ENCODE results near the gene CSRNP2. TPM values are rescaled to one million over a fixed set of nuclear protein-coding genes. Genes with fewer than 3 reads are reported as not detected.

CSRNP2 gene
- total and polyA plus RNA-seq, 4 experiments from 2014 or later: 4.6 to 35.0 (median 20.2) TPM

GRCh38 chr12:51023625-51024382 is 59.6 kb downstream of the CSRNP2 start:
- Mint-ChIP-seq H3K4me1 (peaks cover 32 to 79% (median 57%) of the 10 kb centered on the region in 4 donors), H3K36me3 (peaks cover 0 to 2% of the 10 kb centered on the region in 2 donors), H3K27me3 (no peaks in the 10 kb centered on the region), H3K4me3 (peak overlapping the region; percentile 97 to 100 (median 98)), H3K9me3 (peaks cover 0 to 2% (median 0%) of the 10 kb centered on the region in 8 donors), H3K27ac (peak overlapping the region; percentile 95 to 99 (median 98))
- Histone ChIP-seq H3K36me3 (ENCODE audit: insufficient read depth, low read length) (no peaks in the 10 kb centered on the region), H3K4me1 (ENCODE audit: insufficient read depth, low read length) (peaks cover 51% of the 10 kb centered on the region), H3K27ac (ENCODE audit: low read depth, low read length) (peak overlapping the region; percentile 83), H3K9me3 (ENCODE audit: control insufficient read depth in 1 of 2, low read length in 2 of 2) (no peaks in the 10 kb centered on the region), H3K4me3 (ENCODE audit: low read length in 2 of 2) (peak overlapping the region; percentile 78 to 89), H3K27me3 (ENCODE audit: insufficient read depth, low read length) (no peaks in the 10 kb centered on the region)
- intact Hi-C loops (cut with micrococcal nuclease): no loop called here
- ChIA-PET CTCF (ENCODE audit: partially characterized antibody) (interaction anchor here (0.7 kb wide), 1 partner anchor 260 kb away, joined by 3 read pairs; the partner anchor contains the start of gene ATF1), POLR2A (ENCODE audit: partially characterized antibody) (interaction anchor here (0.7 to 5.0 kb wide), 3 partner anchors 15 to 260 kb away, joined by 3 to 31 read pairs (median 20); partner anchors contain the start of genes ATF1 and DAZAP2)
- peak in 1 of 5 donors; percentile 4 for DNase-seq

GRCh38 chr12:51021694-51022093 is 61.7 kb downstream of the CSRNP2 start:
- no peak overlapping the region for H3K27ac ChIP-seq (ENCODE audit: low read depth, low read length)
- peaks cover 0 to 2% (median 0%) of the 10 kb centered on the region in 8 donors for H3K9me3 Mint-ChIP-seq
- peaks cover 0 to 2% of the 10 kb centered on the region in 2 donors for H3K36me3 Mint-ChIP-seq
- DNase-seq: no peak
- intact Hi-C loops (cut with micrococcal nuclease): no loop called here
- peak overlapping the region in 6 of 7 donors; percentile 38 to 81 (median 70) for H3K27ac Mint-ChIP-seq
- peak overlapping the region in 3 of 8 donors; percentile 57 to 69 (median 68) for H3K4me3 Mint-ChIP-seq
- no peaks in the 10 kb centered on the region for H3K27me3 Mint-ChIP-seq
- no peak overlapping the region for H3K4me3 ChIP-seq (ENCODE audit: low read length in 2 of 2)
- H3K4me1 ChIP-seq (ENCODE audit: insufficient read depth, low read length): peaks cover 50% of the 10 kb centered on the region
- POLR2A ChIA-PET (ENCODE audit: partially characterized antibody): interaction anchor here (0.6 to 0.7 kb wide), 2 partner anchors 8 to 320 kb away, joined by 3 to 6 read pairs; no protein-coding TSS in a partner anchor
- no peaks in the 10 kb centered on the region for H3K27me3 ChIP-seq (ENCODE audit: insufficient read depth, low read length)
- CTCF ChIA-PET (ENCODE audit: partially characterized antibody): interaction anchor here (1.0 to 1.2 kb wide), 2 partner anchors 27 to 34 kb away, joined by 3 read pairs; no protein-coding TSS in a partner anchor
- peaks cover 35 to 71% (median 49%) of the 10 kb centered on the region in 4 donors for H3K4me1 Mint-ChIP-seq
- no peaks in the 10 kb centered on the region for H3K9me3 ChIP-seq (ENCODE audit: control insufficient read depth in 1 of 2, low read length in 2 of 2)
- H3K36me3 ChIP-seq (ENCODE audit: insufficient read depth, low read length): no peaks in the 10 kb centered on the region

GRCh38 chr12:51020448-51021182 is 62.8 kb downstream of the CSRNP2 start:
- ChIA-PET POLR2A (ENCODE audit: partially characterized antibody) (interaction anchor here (1.2 kb wide), 2 partner anchors 9 to 16 kb away, joined by 3 read pairs; no protein-coding TSS in a partner anchor), CTCF (ENCODE audit: partially characterized antibody) (no interaction called here)
- Histone ChIP-seq H3K27me3 (ENCODE audit: insufficient read depth, low read length) (no peaks in the 10 kb centered on the region), H3K27ac (ENCODE audit: low read depth, low read length) (no peak overlapping the region), H3K4me1 (ENCODE audit: insufficient read depth, low read length) (peaks cover 47% of the 10 kb centered on the region), H3K4me3 (ENCODE audit: low read length in 2 of 2) (no peak overlapping the region), H3K36me3 (ENCODE audit: insufficient read depth, low read length) (no peaks in the 10 kb centered on the region), H3K9me3 (ENCODE audit: control insufficient read depth in 1 of 2, low read length in 2 of 2) (no peaks in the 10 kb centered on the region)
- Mint-ChIP-seq H3K36me3 (no peaks in the 10 kb centered on the region), H3K27ac (peak overlapping the region in 2 of 7 donors; percentile 42 to 59), H3K4me1 (peaks cover 35 to 61% (median 46%) of the 10 kb centered on the region in 4 donors), H3K4me3 (peak overlapping the region in 3 of 8 donors; percentile 8 to 36 (median 32)), H3K27me3 (no peaks in the 10 kb centered on the region), H3K9me3 (peaks cover 0 to 2% (median 0%) of the 10 kb centered on the region in 8 donors)
- no peak for DNase-seq
- intact Hi-C loops (cut with micrococcal nuclease): no loop called here

GRCh38 chr12:51019927-51020326 is 63.5 kb downstream of the CSRNP2 start:
- CTCF ChIA-PET (ENCODE audit: partially characterized antibody): interaction anchor here (1.0 kb wide), 1 partner anchor 8 kb away, joined by 4 read pairs; no protein-coding TSS in a partner anchor
- peaks cover 31 to 57% (median 43%) of the 10 kb centered on the region in 4 donors for H3K4me1 Mint-ChIP-seq
- no peak for DNase-seq
- no peaks in the 10 kb centered on the region for H3K9me3 ChIP-seq (ENCODE audit: control insufficient read depth in 1 of 2, low read length in 2 of 2)
- H3K27me3 Mint-ChIP-seq: no peaks in the 10 kb centered on the region
- no peaks in the 10 kb centered on the region for H3K27me3 ChIP-seq (ENCODE audit: insufficient read depth, low read length)
- H3K36me3 Mint-ChIP-seq: no peaks in the 10 kb centered on the region
- peaks cover 41% of the 10 kb centered on the region for H3K4me1 ChIP-seq (ENCODE audit: insufficient read depth, low read length)
- no peaks in the 10 kb centered on the region for H3K36me3 ChIP-seq (ENCODE audit: insufficient read depth, low read length)
- H3K27ac ChIP-seq (ENCODE audit: low read depth, low read length): no peak overlapping the region
- intact Hi-C loops (cut with micrococcal nuclease): no loop called here
- peaks cover 0 to 2% (median 0%) of the 10 kb centered on the region in 8 donors for H3K9me3 Mint-ChIP-seq
- peak overlapping the region in 2 of 7 donors; percentile 42 to 74 for H3K27ac Mint-ChIP-seq
- H3K4me3 ChIP-seq (ENCODE audit: low read length in 2 of 2): no peak overlapping the region
- no peak overlapping the region for H3K4me3 Mint-ChIP-seq
- POLR2A ChIA-PET (ENCODE audit: partially characterized antibody): interaction anchor here (0.6 to 1.2 kb wide), 3 partner anchors 8 to 64 kb away, joined by 3 read pairs; no protein-coding TSS in a partner anchor

GRCh38 chr12:51018956-51019355 is 64.4 kb downstream of the CSRNP2 start:
- no peak for DNase-seq
- H3K4me3 Mint-ChIP-seq: no peak overlapping the region
- Histone ChIP-seq H3K27me3 (ENCODE audit: insufficient read depth, low read length) (no peaks in the 10 kb centered on the region), H3K9me3 (ENCODE audit: control insufficient read depth in 1 of 2, low read length in 2 of 2) (no peaks in the 10 kb centered on the region), H3K27ac (ENCODE audit: low read depth, low read length) (no peak overlapping the region), H3K4me3 (ENCODE audit: low read length in 2 of 2) (no peak overlapping the region), H3K36me3 (ENCODE audit: insufficient read depth, low read length) (no peaks in the 10 kb centered on the region), H3K4me1 (ENCODE audit: insufficient read depth, low read length) (peaks cover 38% of the 10 kb centered on the region)
- POLR2A ChIA-PET (ENCODE audit: partially characterized antibody): no interaction called here
- no peaks in the 10 kb centered on the region for H3K27me3 Mint-ChIP-seq
- H3K4me1 Mint-ChIP-seq: peaks cover 23 to 47% (median 34%) of the 10 kb centered on the region in 4 donors
- intact Hi-C loops (cut with micrococcal nuclease): no loop called here
- CTCF ChIA-PET (ENCODE audit: partially characterized antibody): interaction anchor here (0.8 to 4.3 kb wide), 3 partner anchors 8 to 254 kb away, joined by 3 to 18 read pairs (median 3); partner anchors contain the start of gene SLC11A2
- H3K36me3 Mint-ChIP-seq: no peaks in the 10 kb centered on the region
- H3K9me3 Mint-ChIP-seq: peaks cover 0 to 2% (median 0%) of the 10 kb centered on the region in 8 donors
- H3K27ac Mint-ChIP-seq: peak overlapping the region in 1 of 7 donors; percentile 11

- H3K4me1 Mint-ChIP-seq: peaks cover 25 to 46% (median 35%) of the 10 kb centered on the region in 4 donors
- ChIA-PET POLR2A (ENCODE audit: partially characterized antibody) (interaction anchor here (0.9 kb wide), 1 partner anchor 9 kb away, joined by 3 read pairs; the partner anchor contains the start of gene SLC11A2), CTCF (ENCODE audit: partially characterized antibody) (interaction anchor here (4.3 kb wide), 1 partner anchor 9 kb away, joined by 18 read pairs; the partner anchor contains the start of gene SLC11A2)
- intact Hi-C loops (cut with micrococcal nuclease): no loop called here
- Histone ChIP-seq H3K9me3 (ENCODE audit: control insufficient read depth in 1 of 2, low read length in 2 of 2) (no peaks in the 10 kb centered on the region), H3K36me3 (ENCODE audit: insufficient read depth, low read length) (no peaks in the 10 kb centered on the region), H3K27ac (ENCODE audit: low read depth, low read length) (no peak overlapping the region), H3K27me3 (ENCODE audit: insufficient read depth, low read length) (no peaks in the 10 kb centered on the region), H3K4me1 (ENCODE audit: insufficient read depth, low read length) (peaks cover 36% of the 10 kb centered on the region), H3K4me3 (ENCODE audit: low read length in 2 of 2) (no peak overlapping the region)
- peaks cover 0 to 2% of the 10 kb centered on the region in 2 donors for H3K36me3 Mint-ChIP-seq
- H3K27ac Mint-ChIP-seq: no peak overlapping the region
- no peaks in the 10 kb centered on the region for H3K9me3 Mint-ChIP-seq
- H3K4me3 Mint-ChIP-seq: no peak overlapping the region
- no peaks in the 10 kb centered on the region for H3K27me3 Mint-ChIP-seq
- no peak for DNase-seq
Measured at GRCh38 chr12:51017452-51017851, 65.9 kb downstream of the CSRNP2 start.

All from CD4-positive, alpha-beta memory T cell (primary cell).